ENCODE measurements around the gene STX11.
"Not testable (repeated sequence)": the region's sequence is repeated elsewhere in the genome, so short reads cannot be mapped to it uniquely, and the experiment has no call there.

- TF ChIP-seq POLR2A, CTCF (IDR thresholded peaks at IDR 0.05): not testable (repeated sequence)
Observed at GRCh38 chr6:144184186-144184585, 33.9 kb downstream of the STX11 start.
